SU-DHL-6 (cell line): ENCODE results near the gene AGRN.

ENCODE experiments used
- EZH2phosphoT487 ChIP-seq: fragments of 200-600 bp; sonication (generic), shearing (Covaris generic); conservative IDR thresholded peaks from 2 replicates; pipeline ENCODE4 v1.6.1; 2018; ENCODE audit warnings: mild to moderate bottlenecking, antibody characterized with exemption, low read length, moderate library complexity, mixed read lengths
- TF ChIP-seq, protein P1 (sequence below): fragments of 200-600 bp; sonication (generic); IDR thresholded peaks from one replicate; pipeline ENCODE4 v1.5.1; 2017; ENCODE audit warnings: antibody characterized with exemption, mild to moderate bottlenecking, low read length, moderate library complexity; ENCODE audit not compliant: insufficient read depth, poor library complexity, severe bottlenecking

DNA sequence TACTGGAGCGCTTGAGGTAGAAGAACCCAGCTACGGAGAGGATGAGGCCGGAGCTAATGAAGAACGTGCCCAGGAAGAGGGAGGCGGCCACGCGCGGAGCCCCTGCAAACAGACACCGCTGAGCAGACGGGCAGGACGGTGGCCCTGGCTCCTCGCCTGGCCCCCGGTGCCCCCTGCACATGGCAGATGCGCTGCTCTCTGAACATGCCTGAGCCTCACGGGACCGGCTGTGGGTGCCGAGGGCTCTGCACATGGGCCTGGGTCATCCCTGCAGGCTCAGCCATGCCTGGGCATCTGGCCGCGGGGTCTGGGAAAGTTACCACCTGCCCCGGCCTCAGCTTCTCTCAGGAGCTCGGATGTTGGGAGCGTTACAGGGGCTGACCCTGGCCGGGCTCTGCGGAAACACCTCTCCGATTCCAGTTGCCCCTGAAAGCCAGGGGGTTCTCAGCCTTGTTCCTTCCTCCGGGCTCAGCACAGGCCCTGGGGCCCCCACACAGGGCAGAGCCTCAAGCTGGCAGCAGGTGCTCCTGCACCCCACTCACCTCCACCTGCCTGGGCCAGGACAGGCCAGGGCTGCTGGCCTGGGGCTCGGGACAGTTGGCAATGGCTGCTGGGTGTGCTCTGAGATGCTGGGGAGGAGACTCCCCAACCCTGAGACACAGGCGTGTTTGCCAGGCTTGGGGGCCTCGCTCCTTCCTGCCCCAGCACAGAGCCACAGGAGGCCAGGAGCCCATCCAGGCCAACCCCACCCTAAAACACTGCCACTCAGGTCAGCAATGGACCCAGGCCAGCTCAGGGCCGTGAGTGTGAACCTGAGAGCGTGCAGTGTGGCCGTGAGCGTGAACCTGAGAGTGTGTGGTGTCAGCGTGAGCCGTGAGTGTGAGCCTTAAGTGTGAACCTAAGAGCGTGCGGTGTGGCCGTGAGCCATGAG is 66.3 kb downstream of the AGRN start:
- TF ChIP-seq, protein P1, sequence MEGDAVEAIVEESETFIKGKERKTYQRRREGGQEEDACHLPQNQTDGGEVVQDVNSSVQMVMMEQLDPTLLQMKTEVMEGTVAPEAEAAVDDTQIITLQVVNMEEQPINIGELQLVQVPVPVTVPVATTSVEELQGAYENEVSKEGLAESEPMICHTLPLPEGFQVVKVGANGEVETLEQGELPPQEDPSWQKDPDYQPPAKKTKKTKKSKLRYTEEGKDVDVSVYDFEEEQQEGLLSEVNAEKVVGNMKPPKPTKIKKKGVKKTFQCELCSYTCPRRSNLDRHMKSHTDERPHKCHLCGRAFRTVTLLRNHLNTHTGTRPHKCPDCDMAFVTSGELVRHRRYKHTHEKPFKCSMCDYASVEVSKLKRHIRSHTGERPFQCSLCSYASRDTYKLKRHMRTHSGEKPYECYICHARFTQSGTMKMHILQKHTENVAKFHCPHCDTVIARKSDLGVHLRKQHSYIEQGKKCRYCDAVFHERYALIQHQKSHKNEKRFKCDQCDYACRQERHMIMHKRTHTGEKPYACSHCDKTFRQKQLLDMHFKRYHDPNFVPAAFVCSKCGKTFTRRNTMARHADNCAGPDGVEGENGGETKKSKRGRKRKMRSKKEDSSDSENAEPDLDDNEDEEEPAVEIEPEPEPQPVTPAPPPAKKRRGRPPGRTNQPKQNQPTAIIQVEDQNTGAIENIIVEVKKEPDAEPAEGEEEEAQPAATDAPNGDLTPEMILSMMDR = no peak
- no peak for TF ChIP-seq EZH2phosphoT487
